ENCODE results near the gene KCNT1.

Gene KCNT1

DNA sequence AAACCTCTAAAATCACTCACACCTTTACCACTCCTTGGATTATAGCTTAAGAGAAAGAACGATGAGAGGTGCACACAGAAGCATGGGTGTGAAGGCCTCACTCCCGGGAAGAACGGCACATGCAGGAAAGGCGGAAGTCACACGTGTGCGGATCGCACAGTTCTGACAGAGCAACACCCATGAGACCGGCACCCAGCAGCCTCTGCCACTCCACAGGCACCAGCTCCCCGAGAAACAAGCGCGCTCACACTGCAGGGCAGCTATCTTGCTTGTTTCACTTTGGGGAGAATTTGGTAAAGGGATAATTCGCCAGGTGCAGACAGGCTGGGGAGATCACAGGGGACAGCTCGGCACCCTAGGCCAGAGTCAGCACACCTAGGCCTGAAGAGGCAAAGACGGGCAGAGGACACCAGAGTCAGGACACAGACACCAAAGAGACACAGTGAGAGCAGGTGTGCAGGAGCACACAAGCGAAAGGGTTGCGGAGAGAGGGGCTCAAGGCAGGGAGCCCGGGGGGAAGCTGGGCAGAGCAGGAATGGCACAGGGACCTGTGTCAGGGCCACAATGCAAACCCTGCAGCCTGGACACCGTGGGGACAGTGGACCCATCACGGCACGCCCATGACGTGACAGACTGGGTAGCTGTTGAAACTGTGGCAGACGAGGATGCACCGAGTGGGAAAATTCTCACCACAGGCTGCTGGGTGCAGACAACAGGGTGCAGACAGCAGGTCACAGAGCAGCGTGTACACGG, 123.6 kb downstream of the KCNT1 start:
- DNase-seq, result no peak

DNA sequence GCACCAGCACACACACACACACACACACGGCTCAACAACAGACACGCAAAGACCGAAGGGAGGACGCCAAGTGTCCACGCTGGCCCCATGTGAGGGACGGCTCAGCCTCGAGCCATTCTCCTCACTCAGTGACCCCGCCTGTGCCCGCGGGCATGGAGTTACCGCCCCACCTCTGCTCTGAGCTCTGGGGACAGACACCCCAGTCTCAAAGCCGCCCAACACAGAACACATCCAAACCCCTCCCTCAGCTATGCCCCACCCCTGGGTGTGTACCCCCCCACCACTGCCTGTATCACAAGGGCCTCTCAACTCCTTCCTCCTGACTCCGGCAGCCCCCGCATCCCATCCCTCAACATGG, 124.2 kb downstream of the KCNT1 start:
- no peak for DNase-seq

DNA sequence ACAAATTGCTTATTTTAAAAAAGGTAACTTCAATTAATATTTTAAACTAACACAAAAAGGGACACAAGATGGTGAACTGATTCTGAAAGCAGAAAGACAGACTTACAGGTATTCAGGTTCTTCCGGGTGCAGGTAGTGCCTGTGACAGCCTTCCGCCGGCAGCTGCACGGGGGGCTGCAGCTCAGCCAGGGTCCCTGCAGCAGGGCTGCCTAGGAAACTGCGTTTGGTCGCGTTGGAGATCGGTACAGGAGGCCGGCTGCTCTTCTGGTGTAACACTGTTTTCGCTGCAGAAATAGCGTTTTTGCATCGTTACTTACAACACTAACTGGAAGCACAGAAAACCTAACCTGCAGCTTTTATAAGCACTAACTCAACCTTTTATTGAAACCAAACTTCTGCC, 125.3 kb downstream of the KCNT1 start:
- DNase-seq, result no peak

DNA sequence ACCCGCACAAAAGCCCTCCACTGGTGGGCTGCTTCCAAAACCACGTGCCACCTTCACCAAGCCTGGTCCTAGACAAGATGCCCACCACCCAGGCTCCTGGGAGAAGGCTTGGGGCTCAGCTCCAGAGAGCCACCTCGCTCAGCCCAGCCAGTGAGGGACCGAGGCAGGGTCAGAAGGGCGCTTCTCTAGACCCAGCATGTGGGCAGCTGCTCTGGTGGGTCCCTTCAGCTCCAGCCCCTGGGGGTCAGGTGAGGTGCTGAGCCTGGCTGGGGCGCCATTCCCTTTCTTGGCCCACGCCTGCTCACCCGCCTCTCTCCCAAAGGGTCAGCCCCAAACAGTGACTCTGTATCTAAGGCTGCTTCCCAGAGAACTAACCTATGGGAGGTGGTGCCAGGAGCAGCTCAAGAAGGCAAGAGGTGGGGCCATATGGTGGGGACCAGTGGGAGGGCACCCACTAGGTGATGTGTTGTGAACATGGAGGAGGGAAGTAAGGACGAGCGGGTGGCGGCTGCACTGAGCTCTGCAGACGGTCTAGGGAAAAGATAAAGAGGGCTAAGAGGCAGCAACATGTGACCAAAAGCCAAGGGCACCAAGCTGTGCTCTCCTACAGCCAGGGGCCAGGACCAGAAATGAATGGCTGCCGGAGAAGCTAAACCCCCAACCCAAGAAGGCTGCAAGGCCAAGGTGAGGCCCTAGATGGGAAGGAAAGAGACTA, 126.0 kb downstream of the KCNT1 start:
- DNase-seq, result no peak

DNA sequence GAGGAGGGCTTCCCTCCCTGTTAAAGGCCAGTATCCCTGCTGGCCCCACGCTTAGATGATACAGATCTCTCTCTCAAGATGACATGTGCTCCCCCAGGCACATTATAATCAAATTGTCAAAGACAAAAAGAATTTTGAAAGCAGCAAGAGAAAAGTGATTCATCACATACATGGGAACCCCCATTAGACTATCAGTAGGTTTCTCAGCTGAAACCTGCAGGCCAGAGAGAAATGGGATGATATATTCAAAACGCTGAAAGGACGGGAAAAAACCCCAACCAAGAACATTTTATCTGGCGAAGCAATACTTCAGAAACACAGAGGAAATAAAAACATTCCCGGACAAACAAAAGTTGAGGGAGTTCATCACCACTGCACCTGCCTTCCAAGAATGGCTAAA, 126.7 kb downstream of the KCNT1 start:
- DNase-seq, result no peak

DNA sequence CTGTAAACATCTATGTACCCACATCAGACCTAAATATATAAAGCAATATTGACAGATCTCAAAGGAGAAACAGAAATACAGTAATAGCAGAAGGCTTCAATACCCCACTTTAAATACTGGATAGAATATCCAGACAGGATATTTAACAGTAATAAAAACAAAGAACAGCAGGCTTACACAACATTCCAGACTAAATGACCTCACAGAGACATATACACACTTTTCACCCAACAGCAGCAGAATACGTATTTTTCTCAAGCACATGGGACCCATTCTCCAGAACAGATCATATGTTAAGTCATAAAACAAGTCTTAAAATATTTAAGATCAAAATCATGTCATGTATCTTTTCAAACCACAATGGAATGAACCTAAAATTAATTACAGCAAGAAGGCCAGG, 128.5 kb downstream of the KCNT1 start:
- DNase-seq, result no peak

DNA sequence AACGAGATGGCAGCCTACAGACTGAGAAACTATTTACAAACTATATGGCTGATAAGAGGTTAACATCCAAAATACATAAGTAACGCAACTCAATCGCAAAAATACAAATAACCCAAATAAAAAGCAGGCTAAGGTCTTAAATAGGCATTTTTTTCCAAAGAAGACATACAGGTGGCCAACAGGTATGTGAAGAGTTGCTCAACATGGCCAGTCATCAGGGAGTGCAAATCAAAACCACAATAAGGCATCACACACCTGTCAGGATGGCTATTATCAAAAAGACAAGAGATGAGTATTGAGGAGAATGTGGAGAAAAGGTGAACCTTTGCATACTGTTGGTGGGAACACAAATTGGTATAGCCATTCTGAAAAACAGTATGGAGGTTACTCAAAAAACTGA, 131.9 kb downstream of the KCNT1 start:
- no peak for DNase-seq

DNA sequence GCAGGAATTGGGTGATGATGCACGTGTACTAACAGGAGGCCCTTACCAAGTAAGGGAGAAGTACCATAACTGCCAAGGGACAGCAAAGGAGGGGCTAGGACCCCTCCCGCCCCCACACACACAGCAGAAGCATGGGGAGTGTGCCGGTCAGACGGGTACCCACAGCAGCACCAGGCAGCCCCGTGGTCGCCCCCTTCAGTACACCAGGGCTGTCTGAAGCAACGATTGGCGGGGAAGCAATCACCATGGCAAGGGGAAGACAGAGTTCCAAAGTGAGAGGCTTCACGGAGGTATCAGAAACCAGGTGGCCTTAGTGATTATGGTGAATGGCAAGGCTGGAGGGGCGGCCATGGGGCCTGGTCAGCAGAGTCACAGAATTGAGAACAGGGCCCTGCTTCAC, 133.1 kb downstream of the KCNT1 start:
- DNase-seq, result no peak

DNA sequence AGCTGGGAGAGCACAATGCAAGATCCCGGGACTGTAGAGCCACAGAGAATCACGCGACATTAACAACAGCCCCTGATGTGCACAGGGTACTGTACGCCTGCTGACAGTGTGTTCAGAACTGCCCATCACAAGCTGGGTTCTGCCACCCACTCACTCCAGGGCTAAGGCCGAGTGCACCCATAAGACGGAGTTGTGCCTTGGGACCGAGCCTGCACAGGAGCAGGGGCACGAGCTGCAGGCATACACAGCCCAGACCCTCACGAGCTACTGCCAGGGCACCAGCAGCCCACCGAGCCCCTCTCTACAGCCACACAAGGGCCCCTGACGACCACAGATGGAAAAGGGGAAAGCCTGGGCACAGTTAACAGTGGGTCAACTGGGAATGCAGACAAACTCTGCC, 137.5 kb downstream of the KCNT1 start:
- no peak for DNase-seq

DNA sequence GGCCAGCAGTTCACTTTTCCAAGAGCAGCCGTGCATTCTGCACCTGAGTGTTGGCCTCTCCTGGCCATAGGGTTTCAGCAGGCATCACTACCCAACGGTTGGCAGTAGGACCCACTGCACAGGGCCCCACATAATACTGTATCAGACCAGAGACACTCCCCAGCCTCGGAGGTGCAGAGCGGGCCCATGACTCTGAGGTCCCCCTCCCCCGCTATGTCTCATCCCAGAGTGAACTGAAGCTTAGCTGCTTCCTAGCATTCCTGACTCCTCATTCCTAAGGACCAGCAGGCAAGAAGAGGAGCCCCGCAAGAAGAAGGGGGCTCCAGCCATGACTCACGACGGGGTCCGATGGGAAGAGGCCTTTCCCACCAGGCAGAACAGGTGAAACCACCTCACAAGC, 138.1 kb downstream of the KCNT1 start:
- DNase-seq, result no peak

DNA sequence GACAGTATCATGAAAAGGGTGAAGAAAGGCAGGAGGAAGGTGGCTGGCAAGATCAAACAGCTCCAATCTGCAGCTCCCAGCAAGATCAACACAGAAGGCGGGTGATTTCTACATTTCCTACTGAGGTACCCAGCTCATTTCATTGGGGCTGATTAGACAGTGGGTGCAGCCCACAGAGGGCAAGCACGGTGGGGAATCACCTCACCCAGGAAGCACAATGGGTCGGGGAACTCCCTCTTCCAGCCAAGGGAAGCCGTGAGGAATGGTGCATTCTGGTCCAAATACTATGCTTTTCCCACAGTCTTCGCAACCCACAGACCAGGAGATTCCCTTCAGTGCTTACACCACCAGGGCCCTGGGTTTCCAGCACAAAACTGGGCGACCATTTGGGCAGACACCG, 138.6 kb downstream of the KCNT1 start:
- no peak for DNase-seq

Measured in DMS79 treated with DMSO at 0.1 percent for 48 hours (cell line).